Measurements from ENCODE around the gene RGP1. TPM values are rescaled to one million over a fixed set of nuclear protein-coding genes. Genes with fewer than 3 reads are reported as not detected.

Gene RGP1
- total RNA-seq, 1 donor from 2014 or later, result 51.4 TPM

DNA sequence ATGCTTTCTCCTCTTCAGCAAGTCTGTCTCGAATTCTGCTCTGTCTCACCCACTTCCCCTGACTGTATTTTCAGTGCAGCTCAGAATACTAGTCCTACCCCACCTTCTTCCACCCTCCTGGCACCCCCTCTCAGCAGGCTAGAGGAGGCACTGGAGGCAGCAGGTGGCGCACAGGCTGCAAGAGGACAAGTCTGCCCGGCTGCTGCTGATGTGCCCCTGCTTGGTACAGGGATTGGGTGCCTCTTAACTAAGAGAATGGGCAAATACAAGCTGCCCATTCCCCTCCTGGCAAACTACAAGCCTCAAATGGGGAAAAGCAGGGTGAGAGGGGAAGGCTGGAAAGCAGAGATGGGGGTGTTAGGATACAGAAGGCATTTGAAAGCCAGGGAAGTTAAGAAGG is 22.2 kb upstream of the RGP1 start:
- peak overlapping the region; percentile 72 for H3K4me3 Mint-ChIP-seq (ENCODE audit: unreplicated experiment)
- DNase-seq (ENCODE audit: low spot score), result no peak
- H3K9me3 Mint-ChIP-seq (ENCODE audit: unreplicated experiment), result no peaks in the 10 kb centered on the region
- peaks cover 22% of the 10 kb centered on the region for H3K4me1 Mint-ChIP-seq (ENCODE audit: unreplicated experiment)
- TF ChIP-seq, protein P1, sequence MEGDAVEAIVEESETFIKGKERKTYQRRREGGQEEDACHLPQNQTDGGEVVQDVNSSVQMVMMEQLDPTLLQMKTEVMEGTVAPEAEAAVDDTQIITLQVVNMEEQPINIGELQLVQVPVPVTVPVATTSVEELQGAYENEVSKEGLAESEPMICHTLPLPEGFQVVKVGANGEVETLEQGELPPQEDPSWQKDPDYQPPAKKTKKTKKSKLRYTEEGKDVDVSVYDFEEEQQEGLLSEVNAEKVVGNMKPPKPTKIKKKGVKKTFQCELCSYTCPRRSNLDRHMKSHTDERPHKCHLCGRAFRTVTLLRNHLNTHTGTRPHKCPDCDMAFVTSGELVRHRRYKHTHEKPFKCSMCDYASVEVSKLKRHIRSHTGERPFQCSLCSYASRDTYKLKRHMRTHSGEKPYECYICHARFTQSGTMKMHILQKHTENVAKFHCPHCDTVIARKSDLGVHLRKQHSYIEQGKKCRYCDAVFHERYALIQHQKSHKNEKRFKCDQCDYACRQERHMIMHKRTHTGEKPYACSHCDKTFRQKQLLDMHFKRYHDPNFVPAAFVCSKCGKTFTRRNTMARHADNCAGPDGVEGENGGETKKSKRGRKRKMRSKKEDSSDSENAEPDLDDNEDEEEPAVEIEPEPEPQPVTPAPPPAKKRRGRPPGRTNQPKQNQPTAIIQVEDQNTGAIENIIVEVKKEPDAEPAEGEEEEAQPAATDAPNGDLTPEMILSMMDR (IDR thresholded peaks at IDR 0.05; ENCODE audit: unreplicated experiment), result no peak
- H3K36me3 Mint-ChIP-seq (ENCODE audit: low read depth, unreplicated experiment), result peaks cover 41% of the 10 kb centered on the region
- H3K27ac Mint-ChIP-seq (ENCODE audit: unreplicated experiment), result no peak overlapping the region
- H3K27me3 Mint-ChIP-seq (ENCODE audit: unreplicated experiment), result peaks cover 21% of the 10 kb centered on the region

- peaks cover 22% of the 10 kb centered on the region for H3K4me1 Mint-ChIP-seq (ENCODE audit: unreplicated experiment)
- no peak overlapping the region for H3K27ac Mint-ChIP-seq (ENCODE audit: unreplicated experiment)
- TF ChIP-seq, protein P1 (IDR thresholded peaks at IDR 0.05; ENCODE audit: unreplicated experiment), result no peak
- no peak overlapping the region for H3K4me3 Mint-ChIP-seq (ENCODE audit: unreplicated experiment)
- no peaks in the 10 kb centered on the region for H3K9me3 Mint-ChIP-seq (ENCODE audit: unreplicated experiment)
- no peak for DNase-seq (ENCODE audit: low spot score)
- peaks cover 16% of the 10 kb centered on the region for H3K27me3 Mint-ChIP-seq (ENCODE audit: unreplicated experiment)
- peaks cover 35% of the 10 kb centered on the region for H3K36me3 Mint-ChIP-seq (ENCODE audit: low read depth, unreplicated experiment)
These were observed 21.4 kb upstream of the RGP1 start for GRCh38 chr9:35727676-35728040.

DNA sequence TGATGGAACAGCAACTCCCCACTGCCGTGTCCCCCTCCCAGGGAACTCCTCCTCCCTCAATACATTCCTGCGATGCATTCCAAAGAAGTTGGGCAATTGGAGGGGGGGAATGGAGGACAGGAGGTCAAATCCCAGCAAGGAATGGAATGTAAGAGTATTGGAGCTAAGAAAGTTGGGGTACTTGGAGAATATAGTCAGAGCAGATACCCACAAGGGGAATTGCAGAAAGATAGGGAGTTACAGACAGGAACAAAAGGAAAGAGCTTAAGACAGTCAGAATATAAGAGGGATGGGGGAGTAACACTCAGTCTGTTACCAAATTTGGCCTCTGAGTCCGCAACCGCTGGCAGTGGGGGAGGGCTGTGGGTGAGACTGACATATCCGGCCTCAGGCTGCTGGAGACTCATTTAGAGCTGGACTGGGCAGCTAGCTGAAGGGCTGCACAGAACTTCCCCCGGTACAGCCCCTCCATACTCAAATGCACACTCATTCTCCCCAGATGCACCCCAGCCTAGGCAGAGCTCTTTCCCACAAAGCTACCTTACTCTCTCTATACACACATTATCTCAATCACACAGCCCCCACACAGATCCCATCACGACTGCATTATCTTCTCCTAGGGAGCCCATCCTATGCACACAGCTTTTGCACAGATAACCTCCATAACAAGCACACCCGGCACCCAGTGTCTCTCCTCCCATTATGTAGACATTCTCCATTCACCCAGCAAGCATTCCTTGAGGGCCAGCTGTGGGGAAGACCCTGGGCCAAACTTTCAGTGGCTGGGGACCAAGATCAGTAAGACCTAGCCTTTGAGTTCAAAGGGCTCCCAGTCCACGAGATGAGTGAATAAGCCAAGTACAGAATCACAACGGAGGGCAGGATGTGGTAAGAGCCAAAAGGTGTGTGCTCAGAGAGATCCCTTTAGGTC is 20.8 kb upstream of the RGP1 start:
- peak; percentile 68 for DNase-seq (ENCODE audit: low spot score)
- peaks cover 16% of the 10 kb centered on the region for H3K27me3 Mint-ChIP-seq (ENCODE audit: unreplicated experiment)
- H3K4me1 Mint-ChIP-seq (ENCODE audit: unreplicated experiment), result peaks cover 27% of the 10 kb centered on the region
- H3K36me3 Mint-ChIP-seq (ENCODE audit: low read depth, unreplicated experiment), result peaks cover 36% of the 10 kb centered on the region
- H3K4me3 Mint-ChIP-seq (ENCODE audit: unreplicated experiment), result no peak overlapping the region
- no peaks in the 10 kb centered on the region for H3K9me3 Mint-ChIP-seq (ENCODE audit: unreplicated experiment)
- no peak overlapping the region for H3K27ac Mint-ChIP-seq (ENCODE audit: unreplicated experiment)
- TF ChIP-seq, protein P1 (IDR thresholded peaks at IDR 0.05; ENCODE audit: unreplicated experiment), result no peak

DNA sequence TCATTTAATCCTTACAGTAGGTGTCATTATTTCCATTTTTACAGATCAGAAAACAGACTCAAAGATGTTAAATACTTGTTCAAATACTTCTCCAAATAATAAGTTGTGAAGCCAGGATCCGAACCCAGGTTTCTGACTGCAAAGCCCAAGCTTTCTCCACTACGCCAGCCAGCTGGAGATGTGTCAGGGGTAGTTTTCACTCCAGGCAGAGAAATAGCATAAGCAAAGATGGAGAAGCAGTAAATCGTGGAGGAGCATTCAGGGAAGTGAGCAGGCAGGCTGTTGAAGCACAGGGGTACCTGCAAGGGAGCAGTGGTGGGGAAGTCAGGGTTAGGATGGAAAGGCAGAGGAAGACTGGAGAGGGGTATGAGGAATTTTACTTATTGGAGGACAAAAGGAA is 20.0 kb upstream of the RGP1 start:
- Mint-ChIP-seq H3K9me3 (ENCODE audit: unreplicated experiment) (no peaks in the 10 kb centered on the region), H3K4me3 (ENCODE audit: unreplicated experiment) (no peak overlapping the region)

More for the DNA sequence above, 20.0 kb upstream of the RGP1 start:
- Mint-ChIP-seq H3K4me1 (ENCODE audit: unreplicated experiment) (peaks cover 28% of the 10 kb centered on the region), H3K27me3 (ENCODE audit: unreplicated experiment) (peaks cover 16% of the 10 kb centered on the region), H3K27ac (ENCODE audit: unreplicated experiment) (no peak overlapping the region), H3K36me3 (ENCODE audit: low read depth, unreplicated experiment) (peaks cover 30% of the 10 kb centered on the region)
- no peak for DNase-seq (ENCODE audit: low spot score)
- TF ChIP-seq, protein P1 (IDR thresholded peaks at IDR 0.05; ENCODE audit: unreplicated experiment), result no peak
